Measurements from ENCODE around the gene LY6G6F. TPM values are rescaled to one million over a fixed set of nuclear protein-coding genes. Genes with fewer than 3 reads are reported as not detected.
A peak's percentile ranks its signal among the peaks of the same experiment; 100 is the strongest.

LY6G6F gene
- total and polyA plus RNA-seq, 2 of the 13 experiments (the other 11 are each of a cell fraction or from before 2014, with no cell fraction given), result not detected

DNA sequence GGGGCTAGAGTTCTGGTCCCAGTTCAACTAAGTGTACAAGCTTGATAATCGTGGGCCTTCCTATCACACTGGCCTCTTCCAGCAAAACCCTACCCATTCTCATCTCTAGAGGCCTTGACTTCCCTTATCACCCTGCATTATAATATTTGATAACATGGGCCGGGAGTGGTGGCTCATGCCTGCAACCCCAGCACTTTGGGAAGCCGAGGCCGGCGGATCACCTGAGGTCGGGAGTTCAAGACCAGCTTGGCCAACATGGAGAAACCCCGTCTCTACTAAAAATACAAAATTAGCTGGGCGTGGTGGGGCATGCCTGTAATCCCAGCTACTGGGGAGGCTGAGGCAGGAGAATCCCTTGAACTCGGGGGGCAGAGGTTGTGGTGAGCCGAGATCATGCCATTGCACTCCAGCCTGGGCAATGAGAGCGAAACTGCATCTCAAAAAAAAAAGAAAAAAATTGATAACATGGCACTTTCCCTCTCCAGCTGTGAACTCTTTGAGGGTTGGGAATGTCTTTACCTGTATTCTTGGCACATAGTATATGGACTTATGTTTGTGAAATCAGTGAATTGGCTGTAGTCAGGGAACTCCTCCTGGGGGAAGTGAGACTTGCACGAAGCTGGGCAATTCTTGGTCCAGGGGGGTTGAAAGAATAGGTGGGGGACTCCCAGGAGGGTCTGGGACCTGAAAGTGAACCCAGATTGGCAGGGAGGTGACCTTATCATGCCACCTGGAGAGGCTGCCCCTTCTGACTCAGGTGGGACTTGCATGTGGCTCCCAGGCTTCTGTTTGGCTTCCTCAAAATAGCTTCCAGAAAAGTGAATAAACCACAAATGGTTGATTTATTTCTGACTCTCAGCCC lies 45.2 kb upstream of the LY6G6F start (continued):
- TF ChIP-seq, protein P1, sequence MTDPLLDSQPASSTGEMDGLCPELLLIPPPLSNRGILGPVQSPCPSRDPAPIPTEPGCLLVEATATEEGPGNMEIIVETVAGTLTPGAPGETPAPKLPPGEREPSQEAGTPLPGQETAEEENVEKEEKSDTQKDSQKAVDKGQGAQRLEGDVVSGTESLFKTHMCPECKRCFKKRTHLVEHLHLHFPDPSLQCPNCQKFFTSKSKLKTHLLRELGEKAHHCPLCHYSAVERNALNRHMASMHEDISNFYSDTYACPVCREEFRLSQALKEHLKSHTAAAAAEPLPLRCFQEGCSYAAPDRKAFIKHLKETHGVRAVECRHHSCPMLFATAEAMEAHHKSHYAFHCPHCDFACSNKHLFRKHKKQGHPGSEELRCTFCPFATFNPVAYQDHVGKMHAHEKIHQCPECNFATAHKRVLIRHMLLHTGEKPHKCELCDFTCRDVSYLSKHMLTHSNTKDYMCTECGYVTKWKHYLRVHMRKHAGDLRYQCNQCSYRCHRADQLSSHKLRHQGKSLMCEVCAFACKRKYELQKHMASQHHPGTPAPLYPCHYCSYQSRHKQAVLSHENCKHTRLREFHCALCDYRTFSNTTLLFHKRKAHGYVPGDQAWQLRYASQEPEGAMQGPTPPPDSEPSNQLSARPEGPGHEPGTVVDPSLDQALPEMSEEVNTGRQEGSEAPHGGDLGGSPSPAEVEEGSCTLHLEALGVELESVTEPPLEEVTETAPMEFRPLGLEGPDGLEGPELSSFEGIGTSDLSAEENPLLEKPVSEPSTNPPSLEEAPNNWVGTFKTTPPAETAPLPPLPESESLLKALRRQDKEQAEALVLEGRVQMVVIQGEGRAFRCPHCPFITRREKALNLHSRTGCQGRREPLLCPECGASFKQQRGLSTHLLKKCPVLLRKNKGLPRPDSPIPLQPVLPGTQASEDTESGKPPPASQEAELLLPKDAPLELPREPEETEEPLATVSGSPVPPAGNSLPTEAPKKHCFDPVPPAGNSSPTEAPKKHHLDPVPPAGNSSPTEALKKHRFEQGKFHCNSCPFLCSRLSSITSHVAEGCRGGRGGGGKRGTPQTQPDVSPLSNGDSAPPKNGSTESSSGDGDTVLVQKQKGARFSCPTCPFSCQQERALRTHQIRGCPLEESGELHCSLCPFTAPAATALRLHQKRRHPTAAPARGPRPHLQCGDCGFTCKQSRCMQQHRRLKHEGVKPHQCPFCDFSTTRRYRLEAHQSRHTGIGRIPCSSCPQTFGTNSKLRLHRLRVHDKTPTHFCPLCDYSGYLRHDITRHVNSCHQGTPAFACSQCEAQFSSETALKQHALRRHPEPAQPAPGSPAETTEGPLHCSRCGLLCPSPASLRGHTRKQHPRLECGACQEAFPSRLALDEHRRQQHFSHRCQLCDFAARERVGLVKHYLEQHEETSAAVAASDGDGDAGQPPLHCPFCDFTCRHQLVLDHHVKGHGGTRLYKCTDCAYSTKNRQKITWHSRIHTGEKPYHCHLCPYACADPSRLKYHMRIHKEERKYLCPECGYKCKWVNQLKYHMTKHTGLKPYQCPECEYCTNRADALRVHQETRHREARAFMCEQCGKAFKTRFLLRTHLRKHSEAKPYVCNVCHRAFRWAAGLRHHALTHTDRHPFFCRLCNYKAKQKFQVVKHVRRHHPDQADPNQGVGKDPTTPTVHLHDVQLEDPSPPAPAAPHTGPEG (CRISPR knock-in tag; IDR thresholded peaks at IDR 0.05), result no peak; the same call in 1 of the 2 replicates
- TF ChIP-seq ZNF34 (CRISPR knock-in tag; IDR thresholded peaks at IDR 0.05; ENCODE audit: borderline replicate concordance), result no peak
- no peak for TF ChIP-seq MXI1 (IDR thresholded peaks at IDR 0.05; ENCODE audit: borderline replicate concordance, low read depth, low read length)
- no peak for TF ChIP-seq ZNF251 (CRISPR knock-in tag; IDR thresholded peaks at IDR 0.05)
- TF ChIP-seq ZNF747 (CRISPR knock-in tag; IDR thresholded peaks at IDR 0.05; ENCODE audit: borderline replicate concordance), result no peak
- no peak for TF ChIP-seq ZC3H13 (CRISPR knock-in tag; IDR thresholded peaks at IDR 0.05)
- no peak for TF ChIP-seq ATRX (CRISPR knock-in tag; IDR thresholded peaks at IDR 0.05; ENCODE audit: borderline replicate concordance)
- no peak for TF ChIP-seq ZNF746 (CRISPR knock-in tag; IDR thresholded peaks at IDR 0.05)
- TF ChIP-seq ZNF160 (CRISPR knock-in tag; IDR thresholded peaks at IDR 0.05), result 0 out of 2 replicates have a peak, but pooled peaks have one; percentile 24
- TF ChIP-seq, protein P2, sequence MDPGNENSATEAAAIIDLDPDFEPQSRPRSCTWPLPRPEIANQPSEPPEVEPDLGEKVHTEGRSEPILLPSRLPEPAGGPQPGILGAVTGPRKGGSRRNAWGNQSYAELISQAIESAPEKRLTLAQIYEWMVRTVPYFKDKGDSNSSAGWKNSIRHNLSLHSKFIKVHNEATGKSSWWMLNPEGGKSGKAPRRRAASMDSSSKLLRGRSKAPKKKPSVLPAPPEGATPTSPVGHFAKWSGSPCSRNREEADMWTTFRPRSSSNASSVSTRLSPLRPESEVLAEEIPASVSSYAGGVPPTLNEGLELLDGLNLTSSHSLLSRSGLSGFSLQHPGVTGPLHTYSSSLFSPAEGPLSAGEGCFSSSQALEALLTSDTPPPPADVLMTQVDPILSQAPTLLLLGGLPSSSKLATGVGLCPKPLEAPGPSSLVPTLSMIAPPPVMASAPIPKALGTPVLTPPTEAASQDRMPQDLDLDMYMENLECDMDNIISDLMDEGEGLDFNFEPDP (CRISPR knock-in tag; conservative IDR thresholded peaks at IDR 0.05), result no peak
- TF ChIP-seq MAZ (IDR thresholded peaks at IDR 0.05; ENCODE audit: borderline replicate concordance, low read depth, low read length), result no peak
- TF ChIP-seq MAZ (CRISPR knock-in tag; IDR thresholded peaks at IDR 0.05; ENCODE audit: low read depth), result no peak
- TF ChIP-seq, protein P3, sequence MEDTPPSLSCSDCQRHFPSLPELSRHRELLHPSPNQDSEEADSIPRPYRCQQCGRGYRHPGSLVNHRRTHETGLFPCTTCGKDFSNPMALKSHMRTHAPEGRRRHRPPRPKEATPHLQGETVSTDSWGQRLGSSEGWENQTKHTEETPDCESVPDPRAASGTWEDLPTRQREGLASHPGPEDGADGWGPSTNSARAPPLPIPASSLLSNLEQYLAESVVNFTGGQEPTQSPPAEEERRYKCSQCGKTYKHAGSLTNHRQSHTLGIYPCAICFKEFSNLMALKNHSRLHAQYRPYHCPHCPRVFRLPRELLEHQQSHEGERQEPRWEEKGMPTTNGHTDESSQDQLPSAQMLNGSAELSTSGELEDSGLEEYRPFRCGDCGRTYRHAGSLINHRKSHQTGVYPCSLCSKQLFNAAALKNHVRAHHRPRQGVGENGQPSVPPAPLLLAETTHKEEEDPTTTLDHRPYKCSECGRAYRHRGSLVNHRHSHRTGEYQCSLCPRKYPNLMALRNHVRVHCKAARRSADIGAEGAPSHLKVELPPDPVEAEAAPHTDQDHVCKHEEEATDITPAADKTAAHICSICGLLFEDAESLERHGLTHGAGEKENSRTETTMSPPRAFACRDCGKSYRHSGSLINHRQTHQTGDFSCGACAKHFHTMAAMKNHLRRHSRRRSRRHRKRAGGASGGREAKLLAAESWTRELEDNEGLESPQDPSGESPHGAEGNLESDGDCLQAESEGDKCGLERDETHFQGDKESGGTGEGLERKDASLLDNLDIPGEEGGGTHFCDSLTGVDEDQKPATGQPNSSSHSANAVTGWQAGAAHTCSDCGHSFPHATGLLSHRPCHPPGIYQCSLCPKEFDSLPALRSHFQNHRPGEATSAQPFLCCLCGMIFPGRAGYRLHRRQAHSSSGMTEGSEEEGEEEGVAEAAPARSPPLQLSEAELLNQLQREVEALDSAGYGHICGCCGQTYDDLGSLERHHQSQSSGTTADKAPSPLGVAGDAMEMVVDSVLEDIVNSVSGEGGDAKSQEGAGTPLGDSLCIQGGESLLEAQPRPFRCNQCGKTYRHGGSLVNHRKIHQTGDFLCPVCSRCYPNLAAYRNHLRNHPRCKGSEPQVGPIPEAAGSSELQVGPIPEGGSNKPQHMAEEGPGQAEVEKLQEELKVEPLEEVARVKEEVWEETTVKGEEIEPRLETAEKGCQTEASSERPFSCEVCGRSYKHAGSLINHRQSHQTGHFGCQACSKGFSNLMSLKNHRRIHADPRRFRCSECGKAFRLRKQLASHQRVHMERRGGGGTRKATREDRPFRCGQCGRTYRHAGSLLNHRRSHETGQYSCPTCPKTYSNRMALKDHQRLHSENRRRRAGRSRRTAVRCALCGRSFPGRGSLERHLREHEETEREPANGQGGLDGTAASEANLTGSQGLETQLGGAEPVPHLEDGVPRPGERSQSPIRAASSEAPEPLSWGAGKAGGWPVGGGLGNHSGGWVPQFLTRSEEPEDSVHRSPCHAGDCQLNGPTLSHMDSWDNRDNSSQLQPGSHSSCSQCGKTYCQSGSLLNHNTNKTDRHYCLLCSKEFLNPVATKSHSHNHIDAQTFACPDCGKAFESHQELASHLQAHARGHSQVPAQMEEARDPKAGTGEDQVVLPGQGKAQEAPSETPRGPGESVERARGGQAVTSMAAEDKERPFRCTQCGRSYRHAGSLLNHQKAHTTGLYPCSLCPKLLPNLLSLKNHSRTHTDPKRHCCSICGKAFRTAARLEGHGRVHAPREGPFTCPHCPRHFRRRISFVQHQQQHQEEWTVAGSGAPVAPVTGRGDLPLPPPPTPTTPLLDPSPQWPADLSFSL (CRISPR knock-in tag; IDR thresholded peaks at IDR 0.05), result no peak
- no peak for TF ChIP-seq GABPA (IDR thresholded peaks at IDR 0.05; ENCODE audit: low read depth, low read length)
- no peak for TF ChIP-seq GABPA (CRISPR knock-in tag; IDR thresholded peaks at IDR 0.05; ENCODE audit: low read depth)
